IMR-90 (cell line): ENCODE results near the gene IRAK1BP1. TPM values are rescaled to one million over a fixed set of nuclear protein-coding genes. Genes with fewer than 3 reads are reported as not detected.

Source experiments
- ATAC-seq: fragments of 200-7000 bp; cut with Tn5 transposase; 2 replicates; pipeline ENCODE4 v1.9.1; 2020; ENCODE audit warnings: low read depth, mild to moderate bottlenecking, moderate library complexity
- BruUV-seq: library from RNA; stranded (reverse); fragments of 400-500 nt; replicated peaks from 2 replicates; lab custom pipeline; 2021; lab: Mats Ljungman, UMichigan
- CTCF ChIA-PET: fragments of 300-600 bp; formaldehyde crosslinking; extraction: SDS; loops from one replicate; lab custom pipeline; 2021; ENCODE audit warnings: antibody characterized with exemption; lab: Yijun Ruan, JAX
- POLR2A ChIA-PET: fragments of 300-600 bp; sonication (Branson Sonifier 250); formaldehyde crosslinking; loops from one replicate; lab custom pipeline; 2022; ENCODE audit warnings: antibody characterized with exemption; ENCODE audit not compliant: unreplicated experiment; lab: Charles Lee
- DNase-seq: peaks from one replicate; pipeline ENCODE4 v3.0.0; 2013
- H2AFZ ChIP-seq: replicated peaks from 2 replicates; pipeline ENCODE3; 2013; ENCODE audit warnings: low read length, mild to moderate bottlenecking; ENCODE audit not compliant: poor library complexity
- H2AK5ac ChIP-seq: 2 replicates; pipeline ENCODE4 v1.6.1; 2013; ENCODE audit warnings: low read depth, low read length, inconsistent platforms
- H2AK9ac ChIP-seq: replicated peaks from 2 replicates; pipeline ENCODE3; 2013; ENCODE audit warnings: mild to moderate bottlenecking, low read depth, low read length, moderate library complexity; ENCODE audit not compliant: poor library complexity
- H2BK120ac ChIP-seq: 2 replicates; pipeline ENCODE4 v1.6.1; 2013; ENCODE audit warnings: low read depth, low read length, inconsistent platforms
- H2BK15ac ChIP-seq: 3 replicates; pipeline ENCODE4 v1.6.1; 2013; ENCODE audit warnings: low read depth, low read length, inconsistent platforms
- H2BK20ac ChIP-seq: 2 replicates; pipeline ENCODE4 v1.6.1; 2013; ENCODE audit warnings: low read depth, mild to moderate bottlenecking, inconsistent platforms, low read length, moderate library complexity
- H2BK5ac ChIP-seq: 2 replicates; pipeline ENCODE4 v1.6.1; 2013; ENCODE audit warnings: mild to moderate bottlenecking, low read depth, low read length, inconsistent platforms; ENCODE audit not compliant: poor library complexity, severe bottlenecking
- H3K14ac ChIP-seq: replicated peaks from 2 replicates; pipeline ENCODE4 v1.6.1; 2013; ENCODE audit warnings: low read depth, low read length, inconsistent platforms
- H3K18ac ChIP-seq: 2 replicates; pipeline ENCODE4 v1.6.1; 2013; ENCODE audit warnings: low read depth, low read length, control low read depth
- H3K23ac ChIP-seq: 2 replicates; pipeline ENCODE4 v1.6.1; 2013; ENCODE audit warnings: low read depth, low read length, inconsistent platforms
- H3K27ac ChIP-seq: 2 replicates; pipeline ENCODE4 v1.5.1; 2013; ENCODE audit warnings: mild to moderate bottlenecking, control low read depth, low read length; ENCODE audit not compliant: insufficient read depth
- H3K27me3 ChIP-seq: 2 replicates; pipeline ENCODE4 v1.6.1; 2013; ENCODE audit warnings: low read length; ENCODE audit not compliant: control insufficient read depth, insufficient read depth
- H3K36me3 ChIP-seq: 2 replicates; pipeline ENCODE4 v1.6.1; 2013; ENCODE audit warnings: low read length, mixed read lengths; ENCODE audit not compliant: control insufficient read depth, insufficient read depth
- H3K4ac ChIP-seq: 2 replicates; pipeline ENCODE4 v1.6.1; 2013; ENCODE audit warnings: low read depth, low read length, inconsistent platforms
- H3K4me1 ChIP-seq: 2 replicates; pipeline ENCODE4 v1.6.1; 2013; ENCODE audit warnings: low read length, mixed read lengths; ENCODE audit not compliant: control insufficient read depth, insufficient read depth
- H3K4me2 ChIP-seq: 2 replicates; pipeline ENCODE4 v1.6.1; 2013; ENCODE audit warnings: low read depth, mild to moderate bottlenecking, control low read depth, low read length, moderate library complexity
- H3K4me3 ChIP-seq: 2 replicates; pipeline ENCODE4 v1.5.1; 2013; ENCODE audit warnings: low read depth, mild to moderate bottlenecking, control low read depth, low read length, moderate library complexity; ENCODE audit not compliant: insufficient read depth
- H3K56ac ChIP-seq: 2 replicates; pipeline ENCODE4 v1.6.1; 2013; ENCODE audit warnings: low read length, inconsistent platforms; ENCODE audit not compliant: insufficient read depth; ENCODE audit errors: extremely low read depth
- H3K79me1 ChIP-seq, 2 experiments: 2 replicates each; pipeline ENCODE4 v1.6.1; 2013; ENCODE audit warnings: low read length in 2 of 2, inconsistent platforms in 1 of 2, low read depth in 1 of 2
- H3K9ac ChIP-seq: 2 replicates; pipeline ENCODE4 v1.6.1; 2013; ENCODE audit warnings: low read depth, low read length, control low read depth
- H3K9me1 ChIP-seq: 2 replicates; pipeline ENCODE4 v1.6.1; 2013; ENCODE audit warnings: low read length, inconsistent platforms; ENCODE audit not compliant: insufficient read depth
- H3K9me3 ChIP-seq: 2 replicates; pipeline ENCODE4 v1.6.1; 2013; ENCODE audit warnings: low read length; ENCODE audit not compliant: control insufficient read depth, insufficient read depth
- H4K20me1 ChIP-seq: 2 replicates; pipeline ENCODE4 v1.6.1; 2013; ENCODE audit warnings: low read length, inconsistent platforms; ENCODE audit not compliant: insufficient read depth
- H4K5ac ChIP-seq: 2 replicates; pipeline ENCODE4 v1.6.1; 2013; ENCODE audit warnings: mild to moderate bottlenecking, low read depth, low read length, control low read depth
- H4K8ac ChIP-seq, 2 experiments: 2 replicates each; pipeline ENCODE4 v1.6.1; 2013; ENCODE audit warnings: low read depth in 2 of 2, low read length in 2 of 2, control low read depth in 1 of 2, inconsistent platforms in 1 of 2
- H4K91ac ChIP-seq: 2 replicates; pipeline ENCODE4 v1.6.1; 2013; ENCODE audit warnings: low read depth, low read length, inconsistent platforms; ENCODE audit not compliant: insufficient read depth
- BHLHE40 ChIP-seq: fragments of 150-350 bp; IDR thresholded peaks from 2 replicates; pipeline ENCODE4 v1.6.1; 2016; ENCODE audit warnings: mild to moderate bottlenecking, low read depth, low read length
- CEBPB ChIP-seq: IDR thresholded peaks from 2 replicates; pipeline ENCODE4 v1.6.1; 2012; ENCODE audit warnings: low read depth, low read length, improper control_type of control experiment
- CHD1 ChIP-seq: IDR thresholded peaks from 2 replicates; pipeline ENCODE4 v1.6.1; 2012; ENCODE audit warnings: low read depth, low read length, improper control_type of control experiment
- CTCF ChIP-seq: conservative IDR thresholded peaks from 2 replicates; pipeline ENCODE4 v1.5.1; 2012; ENCODE audit warnings: mild to moderate bottlenecking, low read depth, low read length, improper control_type of control experiment
- ELK1 ChIP-seq: fragments of 150-350 bp; IDR thresholded peaks from 2 replicates; pipeline ENCODE4 v1.6.1; 2016; ENCODE audit warnings: low read depth, mild to moderate bottlenecking, low read length, moderate library complexity, borderline replicate concordance
- FOS ChIP-seq: fragments of 150-350 bp; IDR thresholded peaks from 2 replicates; pipeline ENCODE4 v1.6.1; 2016; ENCODE audit warnings: low read depth, low read length
- MAFK ChIP-seq: IDR thresholded peaks from 2 replicates; pipeline ENCODE4 v1.6.1; 2012; ENCODE audit warnings: low read depth, low read length, improper control_type of control experiment
- MAZ ChIP-seq: IDR thresholded peaks from 2 replicates; pipeline ENCODE4 v1.6.1; 2012; ENCODE audit warnings: low read depth, mild to moderate bottlenecking, low read length, improper control_type of control experiment, moderate library complexity, borderline replicate concordance
- MXI1 ChIP-seq: IDR thresholded peaks from 2 replicates; pipeline ENCODE4 v1.6.1; 2012; ENCODE audit warnings: low read depth, mild to moderate bottlenecking, low read length, moderate library complexity, borderline replicate concordance
- NFE2L2 ChIP-seq: fragments of 150-350 bp; IDR thresholded peaks from 2 replicates; pipeline ENCODE4 v1.6.1; 2016; ENCODE audit warnings: low read depth, mild to moderate bottlenecking, low read length
- RAD21 ChIP-seq: IDR thresholded peaks from 2 replicates; pipeline ENCODE4 v1.6.1; 2012; ENCODE audit warnings: low read length, improper control_type of control experiment
- RCOR1 ChIP-seq: IDR thresholded peaks from 2 replicates; pipeline ENCODE4 v1.6.1; 2012; ENCODE audit warnings: mild to moderate bottlenecking, low read length, improper control_type of control experiment; ENCODE audit not compliant: insufficient replicate concordance
- RFX5 ChIP-seq: IDR thresholded peaks from 2 replicates; pipeline ENCODE4 v1.8.0; 2012; ENCODE audit warnings: low read depth, mild to moderate bottlenecking, low read length, moderate library complexity
- SMC3 ChIP-seq: fragments of 150-350 bp; IDR thresholded peaks from 2 replicates; pipeline ENCODE4 v1.6.1; 2016; ENCODE audit warnings: low read depth, mild to moderate bottlenecking, antibody characterized with exemption, low read length, moderate library complexity
- USF2 ChIP-seq: fragments of 150-350 bp; IDR thresholded peaks from 2 replicates; pipeline ENCODE4 v1.6.1; 2017; ENCODE audit warnings: mild to moderate bottlenecking, antibody characterized with exemption, low read length, low read depth
- WGBS, 2 experiments: methylation state at CpG; one replicate each; pipeline versions ENCODE4 v1.1.5 to v1.1.7; 2013; ENCODE audit warnings: missing lambda C conversion rate in 2 of 2; ENCODE audit not compliant: insufficient read length in 1 of 2; ENCODE audit errors: extremely low coverage in 2 of 2; 5-methylcytosine and 5-hydroxymethylcytosine counted together
- dilution Hi-C: fragments of 300-500 bp; cut with HindIII; formaldehyde crosslinking; loops from one replicate; pipeline ENCODE4 v1.14.3; 2018; ENCODE audit warnings: low sequenced_read_pairs; ENCODE audit not compliant: unreplicated experiment
- in situ Hi-C: fragments of 300-500 bp; cut with MboI; formaldehyde crosslinking; loops from 3 replicates; pipeline ENCODE4 v1.14.3; 2019; ENCODE audit warnings: low sequenced_read_pairs, inconsistent platforms, mixed read lengths
- intact Hi-C: fragments of 100-400 bp; cut with micrococcal nuclease; formaldehyde crosslinking; loops from 2 replicates; pipeline ENCODE4 v1.10.0; 2022
- polyA plus RNA-seq, 3 experiments: library from polyadenylated mRNA; depleted of rRNA; stranded (reverse); fragments of >200 nt; gene quantifications; 2 replicates each; pipeline ENCODE4 v1.2.3, GENCODE V29; 2012; ENCODE audit warnings: low replicate concordance in 1 of 3
- total RNA-seq: library from RNA; depleted of rRNA; stranded (reverse); fragments of >200 nt; gene quantifications from 2 replicates; pipeline ENCODE4 v1.2.3, GENCODE V29; 2012

Gene IRAK1BP1
- total and polyA plus RNA-seq, 2 of the 4 experiments (the other 2 are of a cell fraction), result 0.94 to 2.2 TPM

GRCh38 chr6:78830805-78831204 lies 36.5 kb upstream of the IRAK1BP1 start:
- POLR2A ChIA-PET, result no interaction called here
- no peak overlapping the region for H3K14ac ChIP-seq
- intact Hi-C loops, result loop anchor here (10.0 kb wide), 1 partner anchor 634 kb away; no protein-coding TSS in a partner anchor
- CTCF ChIA-PET, result no interaction called here
- ATAC-seq (no peak), DNase-seq (no peak)
- no peaks in the 10 kb centered on the region for H3K36me3 ChIP-seq
- no peak overlapping the region for H3K27ac ChIP-seq
- no peak overlapping the region for H3K18ac ChIP-seq
- no peak overlapping the region for H3K4ac ChIP-seq
- H3K9ac ChIP-seq, result no peak overlapping the region
- no peaks in the 10 kb centered on the region for H3K4me1 ChIP-seq
- H2BK20ac ChIP-seq, result no peak overlapping the region
- no peak overlapping the region for H2BK120ac ChIP-seq
- H2AFZ ChIP-seq, result no peak overlapping the region
- H3K9me3 ChIP-seq, result no peaks in the 10 kb centered on the region
- H3K56ac ChIP-seq, result no peak overlapping the region
- H2AK5ac ChIP-seq, result no peak overlapping the region
- WGBS, 2 experiments, result no CpG with 5 or more reads among the region's 2 CpGs
- no peaks in the 10 kb centered on the region for H3K27me3 ChIP-seq
- no peak overlapping the region for H3K23ac ChIP-seq
- H3K79me1 ChIP-seq, result no peaks in the 10 kb centered on the region
- no peak overlapping the region for H3K4me2 ChIP-seq
- TF ChIP-seq MAFK, result no peak
- no peak for TF ChIP-seq NFE2L2
- no peak for TF ChIP-seq RAD21
- no peak for TF ChIP-seq USF2
- no peak for TF ChIP-seq SMC3
- TF ChIP-seq CEBPB, result no peak
- no peak for TF ChIP-seq BHLHE40
- TF ChIP-seq MXI1, result no peak
- TF ChIP-seq ELK1, result no peak
- TF ChIP-seq RCOR1, result no peak
- no peak for TF ChIP-seq MAZ
- no peak for TF ChIP-seq CHD1
- TF ChIP-seq FOS, result no peak
- no peak for TF ChIP-seq CTCF
- no peak for TF ChIP-seq RFX5
- in situ Hi-C loops, result no loop called here
- no peak overlapping the region for H2AK9ac ChIP-seq
- no peak overlapping the region for H3K4me3 ChIP-seq
- H2BK5ac ChIP-seq, result no peak overlapping the region
- no TSS peak for BruUV-seq
- dilution Hi-C loops, result no loop called here
- H3K9me1 ChIP-seq, result no peaks in the 10 kb centered on the region
- no peak overlapping the region for H4K5ac ChIP-seq
- H4K91ac ChIP-seq, result no peak overlapping the region
- no peak overlapping the region for H2BK15ac ChIP-seq
- no peak overlapping the region for H4K8ac ChIP-seq
- no peaks in the 10 kb centered on the region for H4K20me1 ChIP-seq
